IPS-20b (cell line): ENCODE data around the gene RILPL2.
A peak's percentile ranks its signal among the peaks of the same experiment; 100 is the strongest.

Experiments used
- H3K27ac ChIP-seq: one replicate; pipeline ENCODE4 v1.5.1; 2013; ENCODE audit warnings: low read length
- H3K27me3 ChIP-seq: 2 replicates; pipeline ENCODE4 v1.6.1; 2013; ENCODE audit warnings: mild to moderate bottlenecking, low read length, inconsistent platforms; ENCODE audit not compliant: insufficient read depth
- H3K36me3 ChIP-seq: 2 replicates; pipeline ENCODE4 v1.6.1; 2013; ENCODE audit warnings: low read depth, mild to moderate bottlenecking, inconsistent platforms, low read length, moderate library complexity; ENCODE audit not compliant: insufficient read depth
- H3K4me1 ChIP-seq: 2 replicates; pipeline ENCODE4 v1.6.1; 2013; ENCODE audit warnings: mild to moderate bottlenecking, control low read depth, inconsistent platforms, low read length, moderate library complexity; ENCODE audit not compliant: insufficient read depth
- H3K4me3 ChIP-seq: 2 replicates; pipeline ENCODE4 v1.5.1; 2013; ENCODE audit warnings: mild to moderate bottlenecking, low read length, inconsistent platforms
- H3K9ac ChIP-seq: 2 replicates; pipeline ENCODE4 v1.6.1; 2013; ENCODE audit warnings: low read depth, mild to moderate bottlenecking, inconsistent platforms, low read length, moderate library complexity
- H3K9me3 ChIP-seq: 2 replicates; pipeline ENCODE4 v1.6.1; 2013; ENCODE audit warnings: mild to moderate bottlenecking, low read depth, low read length, inconsistent platforms; ENCODE audit not compliant: insufficient read depth

The RILPL2 gene

GRCh38 chr12:123398177-123398549 lies 38.3 kb downstream of the RILPL2 start:
- Histone ChIP-seq H3K4me1 (0 out of 2 replicates have a peak, but pooled peaks cover 2% of the 10 kb centered on the region), H3K9ac (no peak overlapping the region), H3K4me3 (no peak overlapping the region), H3K9me3 (no peaks in the 10 kb centered on the region), H3K27ac (no peak overlapping the region), H3K36me3 (peaks cover 35% of the 10 kb centered on the region), H3K27me3 (peaks cover 47% of the 10 kb centered on the region)

GRCh38 chr12:123397400-123397799 lies 39.1 kb downstream of the RILPL2 start:
- H3K9me3 ChIP-seq, result no peaks in the 10 kb centered on the region
- H3K36me3 ChIP-seq, result peaks cover 37% of the 10 kb centered on the region
- peaks cover 39% of the 10 kb centered on the region for H3K27me3 ChIP-seq
- H3K4me1 ChIP-seq, result no peaks in the 10 kb centered on the region
- H3K9ac ChIP-seq, result no peak overlapping the region
- H3K4me3 ChIP-seq, result no peak overlapping the region
- no peak overlapping the region for H3K27ac ChIP-seq

GRCh38 chr12:123396954-123397353 lies 39.5 kb downstream of the RILPL2 start:
- Histone ChIP-seq H3K36me3 (peaks cover 40% of the 10 kb centered on the region), H3K9ac (no peak overlapping the region), H3K27me3 (peaks cover 35% of the 10 kb centered on the region), H3K4me3 (no peak overlapping the region), H3K27ac (no peak overlapping the region), H3K4me1 (no peaks in the 10 kb centered on the region), H3K9me3 (no peaks in the 10 kb centered on the region)

GRCh38 chr12:123396543-123396942 lies 39.9 kb downstream of the RILPL2 start:
- Histone ChIP-seq H3K4me1 (no peaks in the 10 kb centered on the region), H3K27me3 (peaks cover 31% of the 10 kb centered on the region), H3K4me3 (no peak overlapping the region), H3K9ac (no peak overlapping the region), H3K36me3 (peaks cover 44% of the 10 kb centered on the region), H3K27ac (no peak overlapping the region), H3K9me3 (no peaks in the 10 kb centered on the region)

- H3K36me3 ChIP-seq, result peaks cover 53% of the 10 kb centered on the region
Observed at GRCh38 chr12:123395236-123395635, 41.2 kb downstream of the RILPL2 start.

GRCh38 chr12:123393747-123394146 lies 42.7 kb downstream of the RILPL2 start:
- Histone ChIP-seq H3K27me3 (peaks cover 23% of the 10 kb centered on the region), H3K4me1 (peaks cover 3% of the 10 kb centered on the region; the same call in 1 of the 2 replicates), H3K36me3 (peaks cover 48% of the 10 kb centered on the region), H3K9ac (no peak overlapping the region), H3K9me3 (no peaks in the 10 kb centered on the region), H3K4me3 (no peak overlapping the region), H3K27ac (no peak overlapping the region)

More at GRCh38 chr12:123395236-123395635, 41.2 kb downstream of the RILPL2 start:
- Histone ChIP-seq H3K9me3 (no peaks in the 10 kb centered on the region), H3K4me1 (peaks cover 2% of the 10 kb centered on the region; the same call in 1 of the 2 replicates), H3K4me3 (no peak overlapping the region), H3K27ac (no peak overlapping the region), H3K27me3 (peaks cover 26% of the 10 kb centered on the region), H3K9ac (no peak overlapping the region)

GRCh38 chr12:123391546-123392343 lies 44.7 kb downstream of the RILPL2 start:
- peaks cover 40% of the 10 kb centered on the region for H3K36me3 ChIP-seq
- H3K27me3 ChIP-seq, result peaks cover 35% of the 10 kb centered on the region
- H3K4me3 ChIP-seq, result no peak overlapping the region
- H3K4me1 ChIP-seq, result peaks cover 3% of the 10 kb centered on the region; the same call in 1 of the 2 replicates
- no peak overlapping the region for H3K9ac ChIP-seq
- H3K27ac ChIP-seq, result no peak overlapping the region
- H3K9me3 ChIP-seq, result no peaks in the 10 kb centered on the region

GRCh38 chr12:123390498-123391426 lies 45.7 kb downstream of the RILPL2 start:
- Histone ChIP-seq H3K27ac (no peak overlapping the region), H3K4me3 (peak overlapping the region; percentile 61; the same call in 1 of the 2 replicates), H3K9me3 (no peaks in the 10 kb centered on the region), H3K36me3 (peaks cover 30% of the 10 kb centered on the region), H3K27me3 (peaks cover 44% of the 10 kb centered on the region), H3K9ac (no peak overlapping the region), H3K4me1 (peaks cover 3% of the 10 kb centered on the region; the same call in 1 of the 2 replicates)

GRCh38 chr12:123389560-123390351 lies 46.7 kb downstream of the RILPL2 start:
- Histone ChIP-seq H3K36me3 (peaks cover 26% of the 10 kb centered on the region), H3K27ac (no peak overlapping the region), H3K4me3 (peak overlapping the region; percentile 61), H3K27me3 (peaks cover 53% of the 10 kb centered on the region), H3K9ac (no peak overlapping the region), H3K9me3 (no peaks in the 10 kb centered on the region), H3K4me1 (peaks cover 3% of the 10 kb centered on the region; the same call in 1 of the 2 replicates)

GRCh38 chr12:123388951-123389559 lies 47.4 kb downstream of the RILPL2 start:
- Histone ChIP-seq H3K36me3 (peaks cover 20% of the 10 kb centered on the region), H3K9me3 (no peaks in the 10 kb centered on the region), H3K27ac (no peak overlapping the region), H3K9ac (no peak overlapping the region), H3K4me1 (peaks cover 3% of the 10 kb centered on the region; the same call in 1 of the 2 replicates), H3K4me3 (peak overlapping the region; percentile 61; the same call in 1 of the 2 replicates), H3K27me3 (peaks cover 58% of the 10 kb centered on the region)
